Pons (tissue), 1 donor: ENCODE data around the gene GPR15LG.
"Not testable (repeated sequence)": the region's sequence is repeated elsewhere in the genome, so short reads cannot be mapped to it uniquely, and the experiment has no call there.

Source experiments
- DNase-seq: peaks from one replicate; pipeline ENCODE4 v3.0.0-alpha.2; 2016; ENCODE audit warnings: low spot score

Gene GPR15LG

GRCh38 chr10:84173501-84173929 lies at the start of gene GPR15LG:
TSS of gene GPR15LG (plus strand) at chr10:84173801. CDS start at chr10:84173852, 51 bp downstream.
- no peak for DNase-seq

GRCh38 chr10:84125910-84126784 lies 47.5 kb upstream of the GPR15LG start:
- DNase-seq, result not testable (repeated sequence)

- DNase-seq, result no peak
These were observed 46.8 kb upstream of the GPR15LG start for GRCh38 chr10:84126785-84127167.

- no peak for DNase-seq
These were observed 37.8 kb upstream of the GPR15LG start for GRCh38 chr10:84135836-84136235.

GRCh38 chr10:84137811-84138210 lies 35.8 kb upstream of the GPR15LG start:
- DNase-seq, result no peak

GRCh38 chr10:84138478-84139125 lies 35.0 kb upstream of the GPR15LG start:
- DNase-seq, result no peak

- peak; percentile 97 for DNase-seq
These were observed 34.2 kb upstream of the GPR15LG start, which contains the start of gene GHITM for GRCh38 chr10:84139126-84140035. TSS of gene GHITM (plus strand) at chr10:84139509. CDS start at chr10:84141501, 1,992 bp downstream.

GRCh38 chr10:84140036-84140379 lies 33.6 kb upstream of the GPR15LG start:
- DNase-seq, result no peak

- no peak for DNase-seq
These were observed 26.3 kb upstream of the GPR15LG start for GRCh38 chr10:84147347-84147746.

GRCh38 chr10:84148006-84148597 lies 25.5 kb upstream of the GPR15LG start:
- DNase-seq, result peak; percentile 56

GRCh38 chr10:84149854-84150253 lies 23.7 kb upstream of the GPR15LG start:
- no peak for DNase-seq

GRCh38 chr10:84152769-84153168 lies 20.8 kb upstream of the GPR15LG start:
- DNase-seq, result no peak

- DNase-seq, result no peak
These were observed 18.1 kb upstream of the GPR15LG start for GRCh38 chr10:84155521-84155920.

- no peak for DNase-seq
These were observed 17.6 kb upstream of the GPR15LG start for GRCh38 chr10:84156009-84156408.

- DNase-seq, result peak; percentile 29
These were observed 16.8 kb upstream of the GPR15LG start for GRCh38 chr10:84156768-84157167.

GRCh38 chr10:84158061-84158460 lies 15.5 kb upstream of the GPR15LG start:
- no peak for DNase-seq

GRCh38 chr10:84158550-84158949 lies 15.1 kb upstream of the GPR15LG start:
- no peak for DNase-seq

- no peak for DNase-seq
These were observed 14.4 kb upstream of the GPR15LG start for GRCh38 chr10:84159076-84159685.

GRCh38 chr10:84160663-84161362 lies 12.8 kb upstream of the GPR15LG start:
- no peak for DNase-seq

- DNase-seq, result no peak
These were observed 9.6 kb upstream of the GPR15LG start for GRCh38 chr10:84163996-84164395.

GRCh38 chr10:84164442-84164841 lies 9.2 kb upstream of the GPR15LG start:
- DNase-seq, result no peak
